Astrocyte of the cerebellum (primary cell): ENCODE measurements around the gene IFNLR1.

Source experiments
- DNase-seq: peaks from one replicate; pipeline ENCODE4 v3.0.0-alpha.2; 2011; ENCODE audit warnings: low read depth
- H3K4me3 ChIP-seq: 2 replicates; pipeline ENCODE4 v1.5.1; 2011; ENCODE audit warnings: mild to moderate bottlenecking, low read depth, low read length, moderate library complexity
- in situ Hi-C: cut with HindIII; loops from 2 replicates; pipeline ENCODE4 v1.10.0; 2017; ENCODE audit warnings: low sequenced_read_pairs
- TF ChIP-seq, protein P1 (sequence below): IDR thresholded peaks from 2 replicates; pipeline ENCODE4 v1.5.1; 2012; ENCODE audit warnings: low read length, low read depth, moderate library complexity, mild to moderate bottlenecking; ENCODE audit errors: missing control alignments

The IFNLR1 gene

GRCh38 chr1:24140741-24141181 is 46.3 kb downstream of the IFNLR1 start:
- in situ Hi-C loops: no loop called here
- no peak for DNase-seq
- H3K4me3 ChIP-seq: no peak overlapping the region
- TF ChIP-seq, protein P1, sequence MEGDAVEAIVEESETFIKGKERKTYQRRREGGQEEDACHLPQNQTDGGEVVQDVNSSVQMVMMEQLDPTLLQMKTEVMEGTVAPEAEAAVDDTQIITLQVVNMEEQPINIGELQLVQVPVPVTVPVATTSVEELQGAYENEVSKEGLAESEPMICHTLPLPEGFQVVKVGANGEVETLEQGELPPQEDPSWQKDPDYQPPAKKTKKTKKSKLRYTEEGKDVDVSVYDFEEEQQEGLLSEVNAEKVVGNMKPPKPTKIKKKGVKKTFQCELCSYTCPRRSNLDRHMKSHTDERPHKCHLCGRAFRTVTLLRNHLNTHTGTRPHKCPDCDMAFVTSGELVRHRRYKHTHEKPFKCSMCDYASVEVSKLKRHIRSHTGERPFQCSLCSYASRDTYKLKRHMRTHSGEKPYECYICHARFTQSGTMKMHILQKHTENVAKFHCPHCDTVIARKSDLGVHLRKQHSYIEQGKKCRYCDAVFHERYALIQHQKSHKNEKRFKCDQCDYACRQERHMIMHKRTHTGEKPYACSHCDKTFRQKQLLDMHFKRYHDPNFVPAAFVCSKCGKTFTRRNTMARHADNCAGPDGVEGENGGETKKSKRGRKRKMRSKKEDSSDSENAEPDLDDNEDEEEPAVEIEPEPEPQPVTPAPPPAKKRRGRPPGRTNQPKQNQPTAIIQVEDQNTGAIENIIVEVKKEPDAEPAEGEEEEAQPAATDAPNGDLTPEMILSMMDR: no peak

- TF ChIP-seq, protein P1: no peak
- in situ Hi-C loops: loop anchor here (5.0 kb wide), 1 partner anchor 53 kb away; no protein-coding TSS in a partner anchor
- no peak for DNase-seq
- no peak overlapping the region for H3K4me3 ChIP-seq
These were observed 47.2 kb downstream of the IFNLR1 start for GRCh38 chr1:24139841-24140425.

DNA sequence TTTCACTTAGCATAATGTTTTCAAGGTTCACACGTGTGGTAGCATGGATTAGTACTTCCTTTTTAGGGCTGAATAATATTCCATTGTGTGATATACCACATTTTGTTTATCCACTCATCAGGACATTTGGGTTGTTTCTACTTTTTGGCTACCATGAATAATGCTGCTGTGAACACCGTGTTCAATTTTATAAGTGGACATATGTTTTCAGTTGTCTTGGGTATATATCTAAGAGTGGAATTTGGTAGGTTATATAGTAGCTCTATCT is 47.9 kb downstream of the IFNLR1 start:
- no peak for DNase-seq
- in situ Hi-C loops: loop anchor here (5.0 kb wide), 1 partner anchor 52 kb away; no protein-coding TSS in a partner anchor
- TF ChIP-seq, protein P1: no peak

DNA sequence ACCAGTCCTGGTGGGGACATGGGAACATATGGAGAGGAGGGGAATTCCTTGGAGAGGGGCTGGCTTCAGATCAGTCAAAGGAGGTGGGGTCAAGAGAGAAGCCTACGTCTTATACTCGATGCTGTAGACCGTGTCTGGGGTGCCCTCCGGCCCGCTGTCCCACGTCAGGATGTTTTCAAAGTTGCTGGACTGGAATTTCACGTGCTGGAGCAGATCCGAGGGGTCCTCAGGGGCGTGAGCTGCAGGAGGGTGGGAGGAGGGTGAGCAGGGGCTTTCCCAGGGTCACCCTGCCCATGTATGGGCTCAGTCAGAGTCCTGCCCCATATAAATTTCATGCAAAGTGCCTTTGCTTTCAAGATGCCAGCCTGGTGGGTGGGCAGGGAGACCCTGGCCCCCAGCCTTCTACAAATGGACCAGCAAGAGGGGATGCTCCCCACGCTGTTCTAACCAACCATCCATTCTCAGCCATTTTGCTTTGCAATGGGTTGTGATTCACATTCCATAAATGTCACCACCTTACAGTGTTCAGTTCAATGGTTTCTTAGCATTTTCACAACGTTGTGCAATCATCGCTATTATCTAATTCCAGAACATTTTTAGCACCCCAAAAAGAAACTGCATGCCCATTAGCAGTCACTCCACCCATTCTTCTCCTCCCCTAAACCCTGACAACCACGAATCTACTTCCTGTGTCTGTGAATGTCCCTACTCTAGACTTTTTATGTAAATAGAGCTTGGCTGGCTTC is 48.4 kb downstream of the IFNLR1 start:
- TF ChIP-seq, protein P1: no peak
- in situ Hi-C loops: loop anchor here (5.0 kb wide), 1 partner anchor 51 kb away; no protein-coding TSS in a partner anchor
- DNase-seq: no peak

More for the DNA sequence above, 47.9 kb downstream of the IFNLR1 start:
- no peak overlapping the region for H3K4me3 ChIP-seq

DNA sequence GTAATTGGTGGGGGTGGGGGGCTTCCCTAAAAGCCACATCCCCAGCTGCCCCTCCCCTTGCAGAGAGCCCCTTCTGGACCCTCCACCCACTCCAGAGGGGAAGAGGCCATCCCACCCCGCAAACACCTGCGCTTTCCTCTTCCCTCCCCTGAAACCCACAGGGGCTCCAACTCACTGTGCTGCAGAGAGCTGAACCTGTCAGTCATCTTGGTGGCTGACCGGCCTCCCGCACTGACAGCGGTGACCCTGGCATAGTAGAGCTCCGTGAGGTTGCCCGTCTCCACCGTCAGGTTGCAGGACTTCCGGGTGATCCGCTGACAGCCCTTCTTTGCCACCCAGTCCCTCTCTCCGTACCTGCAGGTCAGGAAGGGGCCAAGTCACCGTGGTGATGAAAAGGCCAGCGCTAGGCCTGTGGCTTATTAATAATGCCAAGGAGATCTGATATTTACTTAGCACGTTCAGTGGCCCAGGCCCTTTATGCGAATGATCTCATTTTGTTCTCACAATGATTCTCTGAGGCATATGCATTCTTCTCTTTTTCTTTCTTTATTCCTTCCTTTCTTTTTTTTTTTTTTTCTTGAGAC is 50.0 kb downstream of the IFNLR1 start:
- DNase-seq: no peak
- no peak overlapping the region for H3K4me3 ChIP-seq
- in situ Hi-C loops: loop anchor here (5.0 kb wide), 1 partner anchor 50 kb away; no protein-coding TSS in a partner anchor
- TF ChIP-seq, protein P1: no peak

More for the DNA sequence above, 48.4 kb downstream of the IFNLR1 start:
- no peak overlapping the region for H3K4me3 ChIP-seq

- in situ Hi-C loops: no loop called here
- no peak for DNase-seq
- TF ChIP-seq, protein P1: no peak
- H3K4me3 ChIP-seq: no peak overlapping the region
These were observed 52.7 kb downstream of the IFNLR1 start for GRCh38 chr1:24134376-24134775.
